Activated CD4-positive, alpha-beta memory T cell treated with anti-CD3 and anti-CD28 coated beads, Interleukin-2, amount 10 ng/mL, durations not matched to agents 7 days and 5 days (primary cell): ENCODE results near the gene PPM1L. TPM values are rescaled to one million over a fixed set of nuclear protein-coding genes. Genes with fewer than 3 reads are reported as not detected.

ENCODE experiments used
- CTCF ChIA-PET: fragments of 350-600 bp; sonication (Branson Sonifier 250); formaldehyde crosslinking; loops from one replicate; lab custom pipeline; 2021; ENCODE audit warnings: antibody characterized with exemption, inconsistent platforms; lab: Charles Lee
- POLR2A ChIA-PET: fragments of 350-600 bp; sonication (Branson Sonifier 250); formaldehyde crosslinking; loops from one replicate; lab custom pipeline; 2021; ENCODE audit warnings: antibody characterized with exemption; lab: Charles Lee
- DNase-seq: peaks from one replicate; pipeline ENCODE4 v3.0.0-alpha.2; 2020
- H3K27ac Mint-ChIP-seq: one replicate; pipeline ENCODE4 v1.8.0; 2021; ENCODE audit warnings: mild to moderate bottlenecking, mixed read lengths
- H3K27me3 Mint-ChIP-seq: one replicate; pipeline ENCODE4 v1.8.0; 2021; ENCODE audit warnings: mixed read lengths
- H3K36me3 Mint-ChIP-seq: one replicate; pipeline ENCODE4 v1.8.0; 2021; ENCODE audit warnings: low read depth, mixed read lengths
- H3K4me1 Mint-ChIP-seq: one replicate; pipeline ENCODE4 v1.8.0; 2021; ENCODE audit warnings: mixed read lengths
- H3K4me3 Mint-ChIP-seq: one replicate; pipeline ENCODE4 v1.8.0; 2021; ENCODE audit warnings: mild to moderate bottlenecking, mixed read lengths
- H3K9me3 Mint-ChIP-seq: one replicate; pipeline ENCODE4 v1.8.0; 2021; ENCODE audit warnings: mixed read lengths
- total RNA-seq, 2 experiments: library from RNA; stranded (reverse); gene quantifications; one replicate each; pipeline ENCODE4 v1.2.3, GENCODE V29; 2021

Gene PPM1L
- total RNA-seq, 2 experiments from 2014 or later: 5.9 TPM

- Mint-ChIP-seq H3K27ac (no peak overlapping the region), H3K4me1 (no peaks in the 10 kb centered on the region), H3K9me3 (no peaks in the 10 kb centered on the region), H3K4me3 (no peak overlapping the region), H3K27me3 (peaks cover 11% of the 10 kb centered on the region), H3K36me3 (no peaks in the 10 kb centered on the region)
- DNase-seq: no peak
- ChIA-PET CTCF (no interaction called here), POLR2A (no interaction called here)
These were observed 64.4 kb downstream of the PPM1L start for GRCh38 chr3:160820430-160820829.

DNA sequence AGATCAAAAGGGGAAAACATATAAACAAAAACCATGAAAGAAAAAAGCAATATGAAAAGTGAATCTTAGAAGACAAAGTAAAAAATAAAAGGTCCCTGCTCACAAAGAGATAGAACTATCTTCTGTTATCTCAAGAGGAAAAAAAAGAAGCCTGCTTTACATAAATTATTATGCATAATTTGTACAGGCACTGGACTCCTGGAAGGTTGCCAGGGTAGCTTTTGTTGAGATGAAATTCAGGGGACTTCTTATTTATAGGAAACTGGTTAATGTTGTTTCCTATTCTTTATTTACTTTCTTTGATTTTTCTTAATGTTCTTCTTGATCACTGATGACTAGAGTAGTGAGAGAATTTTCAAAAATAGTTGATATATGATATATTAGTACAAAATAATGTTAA, 66.9 kb downstream of the PPM1L start:
- Mint-ChIP-seq H3K27me3 (peaks cover 5% of the 10 kb centered on the region), H3K9me3 (no peaks in the 10 kb centered on the region), H3K4me1 (no peaks in the 10 kb centered on the region), H3K36me3 (no peaks in the 10 kb centered on the region), H3K27ac (no peak overlapping the region), H3K4me3 (no peak overlapping the region)
- DNase-seq: no peak
- ChIA-PET POLR2A (no interaction called here), CTCF (no interaction called here)

DNA sequence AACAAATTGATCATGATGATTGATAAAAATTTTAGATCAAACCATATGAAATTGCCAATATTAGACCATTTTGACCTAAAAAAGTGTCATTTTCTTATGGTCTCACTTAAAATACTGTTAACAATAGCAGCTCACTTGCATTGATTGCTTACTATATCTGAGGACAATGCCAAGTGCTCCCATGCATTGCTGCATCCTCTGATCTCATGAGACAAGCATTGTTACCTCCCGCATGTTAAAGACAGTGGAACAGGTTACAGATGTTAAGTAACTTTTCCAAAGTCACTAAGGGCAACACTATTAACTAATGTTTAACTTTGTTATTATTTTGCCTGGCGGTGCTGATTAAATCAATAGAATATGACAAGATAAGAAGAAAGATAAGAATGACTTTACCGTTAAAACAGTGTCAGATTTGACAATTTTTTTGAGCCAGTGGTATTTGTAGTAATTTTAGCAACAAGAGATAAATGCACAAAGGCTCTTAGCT, 69.3 kb downstream of the PPM1L start:
- no peak for DNase-seq
- Mint-ChIP-seq H3K4me3 (no peak overlapping the region), H3K27ac (no peak overlapping the region), H3K4me1 (no peaks in the 10 kb centered on the region), H3K9me3 (no peaks in the 10 kb centered on the region), H3K27me3 (peaks cover 3% of the 10 kb centered on the region), H3K36me3 (no peaks in the 10 kb centered on the region)
- CTCF ChIA-PET: no interaction called here
- POLR2A ChIA-PET: no interaction called here

DNA sequence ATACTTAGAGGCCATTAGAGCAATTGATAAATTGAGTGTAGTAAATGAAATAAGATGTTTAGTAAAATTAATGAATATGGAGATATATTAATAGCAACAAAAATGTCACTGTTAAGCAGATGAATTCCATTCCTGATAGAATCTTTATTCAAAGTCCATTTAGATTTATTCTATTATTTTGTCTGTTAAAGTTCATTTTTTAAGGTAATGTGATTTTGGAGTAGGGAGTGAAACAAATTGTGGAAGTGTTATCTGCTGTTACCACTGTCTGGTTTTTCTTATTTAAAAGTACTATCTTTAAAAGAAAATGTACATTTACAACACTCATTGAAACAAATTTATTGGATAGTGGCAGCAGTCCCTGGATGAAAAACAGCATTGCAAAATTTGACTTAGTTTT, 70.4 kb downstream of the PPM1L start:
- CTCF ChIA-PET: no interaction called here
- DNase-seq: no peak
- no peaks in the 10 kb centered on the region for H3K9me3 Mint-ChIP-seq
- no peak overlapping the region for H3K4me3 Mint-ChIP-seq
- peaks cover 3% of the 10 kb centered on the region for H3K27me3 Mint-ChIP-seq
- H3K36me3 Mint-ChIP-seq: no peaks in the 10 kb centered on the region
- no peaks in the 10 kb centered on the region for H3K4me1 Mint-ChIP-seq
- H3K27ac Mint-ChIP-seq: no peak overlapping the region
- POLR2A ChIA-PET: no interaction called here

DNA sequence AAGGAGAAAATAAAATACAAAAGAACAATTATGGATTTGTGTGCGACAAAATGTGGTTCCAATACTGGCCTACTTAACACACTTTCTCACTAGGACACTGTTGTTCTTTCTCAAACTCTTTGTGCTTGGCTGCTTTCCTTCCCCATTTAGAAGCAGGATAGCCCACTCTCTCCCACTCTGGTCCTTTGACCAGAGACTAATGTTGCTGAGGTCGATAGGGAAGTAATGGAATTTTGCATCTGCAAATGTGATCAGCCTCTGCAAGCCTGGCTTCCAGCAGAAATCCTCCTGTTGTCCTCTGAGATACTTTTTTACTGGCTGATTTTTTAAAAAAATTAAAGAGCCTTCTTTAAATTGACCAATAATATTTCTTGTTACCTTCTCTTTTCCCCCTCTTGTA, 71.0 kb downstream of the PPM1L start:
- Mint-ChIP-seq H3K27ac (no peak overlapping the region), H3K9me3 (no peaks in the 10 kb centered on the region), H3K36me3 (no peaks in the 10 kb centered on the region), H3K27me3 (peaks cover 3% of the 10 kb centered on the region), H3K4me3 (no peak overlapping the region), H3K4me1 (no peaks in the 10 kb centered on the region)
- no peak for DNase-seq
- ChIA-PET POLR2A (no interaction called here), CTCF (no interaction called here)

DNA sequence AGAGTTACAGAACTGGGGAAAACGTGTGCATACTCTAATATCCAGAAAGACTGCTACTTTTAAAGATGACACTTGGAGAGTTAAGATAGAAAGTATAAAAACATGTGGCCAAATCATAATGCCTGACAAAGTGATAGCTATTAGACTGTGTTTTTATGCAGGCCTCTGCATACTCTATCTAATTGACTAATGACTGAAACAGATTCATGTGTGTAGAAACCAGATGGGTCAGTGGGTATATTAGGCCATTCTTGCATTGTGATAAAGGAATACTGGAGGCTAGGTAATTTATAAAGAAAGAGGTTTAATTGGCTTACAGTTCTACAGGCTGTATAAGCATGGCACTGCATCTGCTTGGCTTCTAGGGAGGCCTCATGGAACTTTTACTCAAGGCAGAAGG, 71.5 kb downstream of the PPM1L start:
- Mint-ChIP-seq H3K36me3 (no peaks in the 10 kb centered on the region), H3K4me1 (no peaks in the 10 kb centered on the region), H3K4me3 (no peak overlapping the region), H3K27me3 (peaks cover 2% of the 10 kb centered on the region), H3K27ac (no peak overlapping the region), H3K9me3 (no peaks in the 10 kb centered on the region)
- no peak for DNase-seq
- POLR2A ChIA-PET: no interaction called here
- CTCF ChIA-PET: no interaction called here

GRCh38 chr3:160828880-160829279, 72.8 kb downstream of the PPM1L start:
- H3K4me3 Mint-ChIP-seq: no peak overlapping the region
- H3K27ac Mint-ChIP-seq: no peak overlapping the region
- no peaks in the 10 kb centered on the region for H3K9me3 Mint-ChIP-seq
- H3K27me3 Mint-ChIP-seq: no peaks in the 10 kb centered on the region
- CTCF ChIA-PET: interaction anchor here (0.9 kb wide), 1 partner anchor 142 kb away, joined by 3 read pairs; no protein-coding TSS in a partner anchor
- H3K4me1 Mint-ChIP-seq: no peaks in the 10 kb centered on the region
- POLR2A ChIA-PET: no interaction called here
- no peaks in the 10 kb centered on the region for H3K36me3 Mint-ChIP-seq
- DNase-seq: no peak

GRCh38 chr3:160829486-160830009, 73.5 kb downstream of the PPM1L start:
- Mint-ChIP-seq H3K4me3 (no peak overlapping the region), H3K27ac (no peak overlapping the region), H3K4me1 (no peaks in the 10 kb centered on the region), H3K27me3 (no peaks in the 10 kb centered on the region), H3K36me3 (no peaks in the 10 kb centered on the region), H3K9me3 (peaks cover 4% of the 10 kb centered on the region)
- no peak for DNase-seq
- ChIA-PET POLR2A (no interaction called here), CTCF (interaction anchor here (0.9 kb wide), 1 partner anchor 142 kb away, joined by 3 read pairs; no protein-coding TSS in a partner anchor)

DNA sequence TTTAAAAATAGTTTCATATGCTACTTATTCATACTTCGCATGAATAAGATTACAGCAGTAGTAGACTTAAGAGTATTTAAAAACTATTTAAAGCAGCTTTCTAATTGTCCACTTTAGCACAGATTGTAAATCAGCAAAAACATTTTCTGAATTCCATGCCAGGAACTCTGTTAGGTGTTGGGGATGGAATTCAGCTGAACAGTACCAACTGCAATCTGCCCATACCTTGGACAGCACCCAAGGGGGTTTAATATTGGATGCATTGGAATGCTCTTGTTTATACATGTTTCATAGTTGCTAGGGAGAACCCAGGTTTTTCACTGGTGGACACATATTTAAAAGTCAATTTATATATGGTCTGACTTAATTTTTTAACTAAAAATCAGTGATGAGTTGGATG, 74.8 kb downstream of the PPM1L start:
- ChIA-PET POLR2A (no interaction called here), CTCF (no interaction called here)
- no peak for DNase-seq
- Mint-ChIP-seq H3K36me3 (no peaks in the 10 kb centered on the region), H3K4me3 (no peak overlapping the region), H3K27me3 (peaks cover 2% of the 10 kb centered on the region), H3K4me1 (no peaks in the 10 kb centered on the region), H3K9me3 (peaks cover 6% of the 10 kb centered on the region), H3K27ac (no peak overlapping the region)

DNA sequence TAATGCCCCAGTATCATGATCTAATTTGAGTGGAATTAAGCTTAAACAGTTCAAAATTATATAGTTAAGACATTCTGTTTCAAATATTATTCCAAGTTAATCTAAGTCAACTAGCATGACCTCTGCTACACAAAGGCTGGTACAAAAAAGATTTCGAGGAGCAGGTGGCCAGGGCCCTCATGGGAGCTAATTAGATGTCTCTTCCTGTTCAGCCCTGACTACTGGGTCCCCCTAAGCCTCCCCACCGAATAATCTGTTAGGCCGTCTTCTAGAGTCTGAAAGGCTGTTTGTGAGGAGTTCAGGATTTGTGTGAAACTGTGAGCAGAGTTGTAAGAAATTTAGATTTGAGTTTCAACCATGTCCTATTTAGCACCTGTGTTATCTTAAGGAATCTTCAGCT, 75.4 kb downstream of the PPM1L start:
- no peaks in the 10 kb centered on the region for H3K4me1 Mint-ChIP-seq
- peaks cover 2% of the 10 kb centered on the region for H3K27me3 Mint-ChIP-seq
- H3K9me3 Mint-ChIP-seq: peaks cover 6% of the 10 kb centered on the region
- H3K4me3 Mint-ChIP-seq: no peak overlapping the region
- no peaks in the 10 kb centered on the region for H3K36me3 Mint-ChIP-seq
- no peak for DNase-seq
- ChIA-PET POLR2A (no interaction called here), CTCF (no interaction called here)
- no peak overlapping the region for H3K27ac Mint-ChIP-seq

- Mint-ChIP-seq H3K4me1 (peaks cover 5% of the 10 kb centered on the region), H3K4me3 (no peak overlapping the region), H3K27me3 (peaks cover 2% of the 10 kb centered on the region), H3K27ac (no peak overlapping the region), H3K9me3 (peaks cover 6% of the 10 kb centered on the region), H3K36me3 (no peaks in the 10 kb centered on the region)
- ChIA-PET CTCF (no interaction called here), POLR2A (no interaction called here)
- no peak for DNase-seq
These were observed 81.5 kb downstream of the PPM1L start for GRCh38 chr3:160837394-160837980.

- H3K27me3 Mint-ChIP-seq: no peaks in the 10 kb centered on the region
- no peak overlapping the region for H3K27ac Mint-ChIP-seq
- H3K9me3 Mint-ChIP-seq: no peaks in the 10 kb centered on the region
- no peak overlapping the region for H3K4me3 Mint-ChIP-seq
- H3K36me3 Mint-ChIP-seq: no peaks in the 10 kb centered on the region
- POLR2A ChIA-PET: no interaction called here
- CTCF ChIA-PET: no interaction called here
- DNase-seq: no peak
- peaks cover 5% of the 10 kb centered on the region for H3K4me1 Mint-ChIP-seq
These were observed 84.6 kb downstream of the PPM1L start for GRCh38 chr3:160840590-160840989.

DNA sequence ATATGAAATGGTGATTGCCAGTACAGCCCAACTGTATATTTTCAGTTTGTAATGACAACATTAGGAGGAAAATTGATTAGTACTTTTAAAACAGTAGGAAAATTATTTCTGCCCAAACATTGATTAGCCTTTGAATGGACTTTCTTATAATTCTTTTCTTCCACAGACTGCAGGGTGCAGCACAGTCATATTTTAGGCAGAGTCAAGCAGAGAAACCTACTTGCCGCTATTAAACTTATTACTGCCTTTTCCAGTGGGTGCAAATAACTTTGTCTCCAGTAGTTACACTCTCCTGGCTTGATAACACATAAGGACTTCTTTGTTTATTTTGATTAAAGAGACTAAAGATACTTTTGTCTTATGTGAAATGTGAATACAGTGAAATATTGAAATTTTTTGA, 85.4 kb downstream of the PPM1L start:
- H3K4me1 Mint-ChIP-seq: peaks cover 5% of the 10 kb centered on the region
- H3K27me3 Mint-ChIP-seq: no peaks in the 10 kb centered on the region
- H3K36me3 Mint-ChIP-seq: no peaks in the 10 kb centered on the region
- no peak overlapping the region for H3K27ac Mint-ChIP-seq
- H3K4me3 Mint-ChIP-seq: no peak overlapping the region
- no peak for DNase-seq
- ChIA-PET POLR2A (no interaction called here), CTCF (interaction anchor here (0.5 kb wide), 1 partner anchor 1734 kb away, joined by 3 read pairs; no protein-coding TSS in a partner anchor)
- H3K9me3 Mint-ChIP-seq: no peaks in the 10 kb centered on the region
